ENCODE results near the gene APOM. TPM values are rescaled to one million over a fixed set of nuclear protein-coding genes. Genes with fewer than 3 reads are reported as not detected.

Gene APOM
- total RNA-seq, 1 donor from 2014 or later: 1.8 TPM

DNA sequence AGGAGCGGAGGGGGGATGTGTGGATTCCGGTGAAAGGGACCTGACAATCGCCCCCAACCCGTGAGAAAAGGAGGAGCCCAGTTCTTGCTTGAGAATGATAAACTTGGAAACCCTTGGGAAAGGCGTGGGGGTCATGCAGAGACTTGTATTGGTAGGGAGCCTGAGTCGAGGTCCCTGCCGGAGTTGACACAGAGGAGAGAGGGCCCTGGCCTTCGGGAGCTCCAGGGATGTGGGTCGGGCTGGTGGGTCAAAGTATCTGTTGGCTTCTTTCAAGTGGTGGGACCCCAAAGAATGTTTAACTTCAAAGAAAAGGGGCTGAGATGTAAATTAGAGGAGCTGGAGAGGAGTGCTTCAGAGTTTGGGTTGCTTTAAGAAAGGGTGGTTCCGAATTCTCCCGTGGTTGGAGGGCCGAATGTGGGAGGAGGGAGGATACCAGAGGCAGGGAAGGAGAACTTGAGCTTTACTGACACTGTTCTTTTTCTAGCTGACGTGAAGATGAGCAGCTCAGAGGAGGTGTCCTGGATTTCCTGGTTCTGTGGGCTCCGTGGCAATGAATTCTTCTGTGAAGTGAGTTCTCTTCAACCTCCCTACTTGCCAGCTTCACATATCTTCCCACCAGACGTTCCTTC lies 10.8 kb downstream of the APOM start:
- peaks cover 12% of the 10 kb centered on the region for H3K36me3 ChIP-seq (ENCODE audit: control insufficient read depth, insufficient read depth, low read length)
- DNase-seq (ENCODE audit: low read depth): no peak
- no peaks in the 10 kb centered on the region for H3K27me3 ChIP-seq (ENCODE audit: control insufficient read depth, insufficient read depth, low read length)
- H3K4me3 ChIP-seq (ENCODE audit: low read depth, low read length): peak overlapping the region; percentile 99
- TF ChIP-seq, protein P1, sequence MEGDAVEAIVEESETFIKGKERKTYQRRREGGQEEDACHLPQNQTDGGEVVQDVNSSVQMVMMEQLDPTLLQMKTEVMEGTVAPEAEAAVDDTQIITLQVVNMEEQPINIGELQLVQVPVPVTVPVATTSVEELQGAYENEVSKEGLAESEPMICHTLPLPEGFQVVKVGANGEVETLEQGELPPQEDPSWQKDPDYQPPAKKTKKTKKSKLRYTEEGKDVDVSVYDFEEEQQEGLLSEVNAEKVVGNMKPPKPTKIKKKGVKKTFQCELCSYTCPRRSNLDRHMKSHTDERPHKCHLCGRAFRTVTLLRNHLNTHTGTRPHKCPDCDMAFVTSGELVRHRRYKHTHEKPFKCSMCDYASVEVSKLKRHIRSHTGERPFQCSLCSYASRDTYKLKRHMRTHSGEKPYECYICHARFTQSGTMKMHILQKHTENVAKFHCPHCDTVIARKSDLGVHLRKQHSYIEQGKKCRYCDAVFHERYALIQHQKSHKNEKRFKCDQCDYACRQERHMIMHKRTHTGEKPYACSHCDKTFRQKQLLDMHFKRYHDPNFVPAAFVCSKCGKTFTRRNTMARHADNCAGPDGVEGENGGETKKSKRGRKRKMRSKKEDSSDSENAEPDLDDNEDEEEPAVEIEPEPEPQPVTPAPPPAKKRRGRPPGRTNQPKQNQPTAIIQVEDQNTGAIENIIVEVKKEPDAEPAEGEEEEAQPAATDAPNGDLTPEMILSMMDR (IDR thresholded peaks at IDR 0.05; ENCODE audit: insufficient read depth, low read length, poor library complexity, severe bottlenecking): no peak

DNA sequence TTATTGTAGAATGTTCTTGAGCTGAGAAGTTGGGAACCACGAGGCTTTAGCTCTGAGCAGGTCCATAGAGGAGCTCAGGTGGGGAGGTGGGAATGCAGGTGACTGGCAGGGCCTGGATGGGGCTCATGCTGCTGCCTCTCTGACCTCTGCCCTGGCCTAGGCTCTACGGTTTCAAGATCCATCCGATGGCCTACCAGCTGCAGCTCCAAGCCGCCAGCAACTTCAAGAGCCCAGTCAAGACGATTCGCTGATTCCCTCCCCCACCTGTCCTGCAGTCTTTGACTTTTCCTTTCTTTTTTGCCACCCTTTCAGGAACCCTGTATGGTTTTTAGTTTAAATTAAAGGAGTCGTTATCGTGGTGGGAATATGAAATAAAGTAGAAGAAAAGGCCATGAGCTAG lies 14.0 kb downstream of the APOM start, which contains the start of gene LY6G5B:
Gene LY6G5B, plus strand, starts transcription at position 301 of the 400 bp plus-strand sequence. CDS start 975 bp downstream, outside the sequence.
- H3K27me3 ChIP-seq (ENCODE audit: control insufficient read depth, insufficient read depth, low read length): no peaks in the 10 kb centered on the region
- peaks cover 14% of the 10 kb centered on the region for H3K36me3 ChIP-seq (ENCODE audit: control insufficient read depth, insufficient read depth, low read length)
- DNase-seq (ENCODE audit: low read depth): no peak
- TF ChIP-seq, protein P1 (IDR thresholded peaks at IDR 0.05; ENCODE audit: insufficient read depth, low read length, poor library complexity, severe bottlenecking): no peak
- no peak within 1 kb of the TSS for H3K4me3 ChIP-seq (ENCODE audit: low read depth, low read length)

DNA sequence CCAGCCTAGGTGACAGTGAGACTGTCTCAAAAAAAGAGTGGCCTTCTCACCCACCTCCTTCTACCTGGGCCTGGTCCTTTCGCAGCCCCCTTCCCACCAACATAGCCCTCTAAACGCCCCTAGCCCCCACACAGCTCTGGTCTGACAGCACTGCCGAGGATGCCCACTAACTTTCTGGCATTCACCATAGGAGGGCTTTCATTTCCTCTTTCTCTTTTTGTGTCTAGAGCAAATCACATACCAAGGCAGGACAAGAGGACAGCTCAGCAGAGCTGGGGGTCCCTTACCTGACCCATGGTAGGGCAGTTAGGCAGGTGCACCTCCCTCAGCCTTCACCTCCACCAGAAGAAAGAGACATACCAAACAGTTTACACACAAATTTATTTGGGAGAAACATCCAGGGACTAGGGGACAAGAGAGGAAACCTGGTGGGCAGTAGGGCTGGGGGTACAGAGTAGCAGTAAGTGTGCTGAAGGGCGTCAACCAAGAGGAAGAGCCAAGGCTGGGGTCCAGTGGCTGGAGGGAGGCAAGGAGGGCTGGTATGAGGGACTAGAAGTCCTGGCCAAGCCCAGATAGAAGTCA lies 20.7 kb downstream of the APOM start:
- TF ChIP-seq, protein P1 (IDR thresholded peaks at IDR 0.05; ENCODE audit: insufficient read depth, low read length, poor library complexity, severe bottlenecking): no peak
- no peak for DNase-seq (ENCODE audit: low read depth)
- Histone ChIP-seq H3K36me3 (ENCODE audit: control insufficient read depth, insufficient read depth, low read length) (peaks cover 1% of the 10 kb centered on the region), H3K4me3 (ENCODE audit: low read depth, low read length) (no peak overlapping the region), H3K27me3 (ENCODE audit: control insufficient read depth, insufficient read depth, low read length) (no peaks in the 10 kb centered on the region)

DNA sequence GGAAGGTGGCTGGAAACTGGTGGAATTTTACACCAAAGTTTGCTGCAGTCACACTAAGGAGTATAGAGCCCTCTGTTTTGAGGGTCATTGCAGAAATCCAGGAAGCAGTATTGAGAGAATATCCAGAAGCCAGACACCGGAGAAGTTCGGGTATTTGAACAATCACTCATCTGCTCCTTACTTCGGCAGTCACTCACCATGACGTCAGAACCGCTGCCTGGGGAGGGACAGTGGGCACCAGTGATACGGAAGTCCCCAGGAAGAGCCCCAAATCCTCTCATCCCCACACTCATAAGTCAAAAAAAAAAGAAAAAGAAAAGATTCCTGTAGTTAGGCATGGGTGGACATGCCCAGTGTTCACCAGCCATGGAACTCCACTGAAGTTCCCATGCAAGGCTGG lies 21.2 kb downstream of the APOM start:
- DNase-seq (ENCODE audit: low read depth): no peak
- Histone ChIP-seq H3K27me3 (ENCODE audit: control insufficient read depth, insufficient read depth, low read length) (no peaks in the 10 kb centered on the region), H3K36me3 (ENCODE audit: control insufficient read depth, insufficient read depth, low read length) (peaks cover 1% of the 10 kb centered on the region), H3K4me3 (ENCODE audit: low read depth, low read length) (no peak overlapping the region)
- TF ChIP-seq, protein P1 (IDR thresholded peaks at IDR 0.05; ENCODE audit: insufficient read depth, low read length, poor library complexity, severe bottlenecking): no peak

DNA sequence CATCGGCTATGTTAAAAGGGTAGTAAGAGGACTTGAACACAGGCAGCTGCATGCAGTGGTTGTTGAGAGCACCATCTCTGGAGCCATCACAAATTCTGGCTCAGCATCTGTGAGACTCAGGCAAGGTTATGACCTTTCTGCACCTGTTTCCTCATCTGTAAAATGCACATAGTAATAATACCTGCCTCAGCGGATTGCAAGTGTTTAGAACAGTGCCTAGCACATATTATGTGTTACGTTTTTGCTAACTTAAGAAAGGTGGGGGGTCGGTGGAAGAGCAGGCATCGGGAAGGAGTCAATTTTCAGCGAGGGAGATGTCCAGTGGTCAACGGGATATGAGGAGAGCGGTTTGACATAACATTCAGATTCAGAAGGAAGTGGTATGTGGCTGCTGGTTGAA lies 22.3 kb downstream of the APOM start:
- H3K4me3 ChIP-seq (ENCODE audit: low read depth, low read length): no peak overlapping the region
- no peak for DNase-seq (ENCODE audit: low read depth)
- H3K36me3 ChIP-seq (ENCODE audit: control insufficient read depth, insufficient read depth, low read length): peaks cover 1% of the 10 kb centered on the region
- H3K27me3 ChIP-seq (ENCODE audit: control insufficient read depth, insufficient read depth, low read length): no peaks in the 10 kb centered on the region
- TF ChIP-seq, protein P1 (IDR thresholded peaks at IDR 0.05; ENCODE audit: insufficient read depth, low read length, poor library complexity, severe bottlenecking): no peak
